Naive B cell (primary cell): ENCODE data around the gene MED28. TPM values are rescaled to one million over a fixed set of nuclear protein-coding genes. Genes with fewer than 3 reads are reported as not detected.

Experiments
- ATAC-seq, 2 donors: fragments of 150-1000 bp; cut with Tn5 transposase; 2 replicates each; pipeline ENCODE4 v1.10.0; 2021; ENCODE audit warnings: low read depth in 2 of 2, mild to moderate bottlenecking in 2 of 2, moderate library complexity in 2 of 2
- DNase-seq: peaks from one replicate; pipeline ENCODE4 v3.0.0; 2022
- H3K27ac Mint-ChIP-seq, 6 donors: one replicate each; pipeline ENCODE4 v1.8.0; 2020 to 2022; ENCODE audit warnings: mild to moderate bottlenecking in 6 of 6, mixed read lengths in 6 of 6, moderate library complexity in 5 of 6, inconsistent platforms in 2 of 6
- H3K27me3 Mint-ChIP-seq, 3 donors: one replicate each; pipeline ENCODE4 v1.8.0; 2021 to 2022; ENCODE audit warnings: mixed read lengths in 3 of 3, mild to moderate bottlenecking in 1 of 3
- H3K36me3 Mint-ChIP-seq, 2 donors: one replicate each; pipeline ENCODE4 v1.8.0; 2020 to 2022; ENCODE audit warnings: mixed read lengths in 2 of 2, inconsistent platforms in 1 of 2, mild to moderate bottlenecking in 1 of 2
- H3K4me1 Mint-ChIP-seq, 3 donors: one replicate each; pipeline ENCODE4 v1.8.0; 2020 to 2022; ENCODE audit warnings: mixed read lengths in 3 of 3, inconsistent platforms in 1 of 3, mild to moderate bottlenecking in 1 of 3, moderate library complexity in 1 of 3
- H3K4me3 Mint-ChIP-seq, 8 donors: one replicate each; pipeline ENCODE4 v1.8.0; 2020 to 2022; ENCODE audit warnings: mild to moderate bottlenecking in 8 of 8, mixed read lengths in 8 of 8, moderate library complexity in 8 of 8, inconsistent platforms in 2 of 8
- H3K9me3 Mint-ChIP-seq, 7 donors: one replicate each; pipeline ENCODE4 v1.8.0; 2020 to 2022; ENCODE audit warnings: mixed read lengths in 7 of 7, mild to moderate bottlenecking in 5 of 7, inconsistent platforms in 2 of 7, moderate library complexity in 1 of 7
- polyA plus RNA-seq, 6 donors: library from polyadenylated mRNA; unstranded; fragments of 300-500 nt; fragmentation: Illumina TruSeq; gene quantifications; one replicate each; pipeline ENCODE4 v1.2.3, GENCODE V29; 2021; ENCODE audit warnings: low read depth in 6 of 6

MED28 gene
- polyA plus RNA-seq, 6 donors from 2014 or later = 39.8 to 60.4 (median 48.1) TPM

GRCh38 chr4:17633600-17633999 lies 19.2 kb downstream of the MED28 start:
- H3K9me3 Mint-ChIP-seq = no peaks in the 10 kb centered on the region
- no peak for DNase-seq
- H3K4me3 Mint-ChIP-seq = no peak overlapping the region
- peaks cover 0 to 4% of the 10 kb centered on the region in 2 donors for H3K36me3 Mint-ChIP-seq
- peak overlapping the region in 1 of 6 donors; percentile 36 for H3K27ac Mint-ChIP-seq
- H3K4me1 Mint-ChIP-seq = peaks cover 2 to 6% (median 5%) of the 10 kb centered on the region in 3 donors
- H3K27me3 Mint-ChIP-seq = no peaks in the 10 kb centered on the region
- ATAC-seq = no peak

- Mint-ChIP-seq H3K36me3 (peaks cover 0 to 4% of the 10 kb centered on the region in 2 donors), H3K27me3 (no peaks in the 10 kb centered on the region), H3K4me3 (no peak overlapping the region), H3K9me3 (no peaks in the 10 kb centered on the region), H3K4me1 (peaks cover 0 to 5% (median 0%) of the 10 kb centered on the region in 3 donors), H3K27ac (peak overlapping the region in 3 of 6 donors; percentile 8 to 41 (median 22))
- no peak for DNase-seq
- ATAC-seq = no peak
These were observed 20.6 kb downstream of the MED28 start for GRCh38 chr4:17635056-17635455.

- Mint-ChIP-seq H3K36me3 (peaks cover 0 to 4% of the 10 kb centered on the region in 2 donors), H3K27ac (no peak overlapping the region), H3K27me3 (no peaks in the 10 kb centered on the region), H3K4me1 (peaks cover 0 to 9% (median 0%) of the 10 kb centered on the region in 3 donors), H3K4me3 (no peak overlapping the region), H3K9me3 (no peaks in the 10 kb centered on the region)
- ATAC-seq (no peak), DNase-seq (no peak)
These were observed 21.9 kb downstream of the MED28 start for GRCh38 chr4:17636341-17636695.

- H3K4me3 Mint-ChIP-seq = peak overlapping the region in 1 of 8 donors; percentile 6
- peak; percentile 82 to 84 for ATAC-seq
- H3K9me3 Mint-ChIP-seq = no peaks in the 10 kb centered on the region
- peak overlapping the region in 3 of 6 donors; percentile 27 to 87 (median 37) for H3K27ac Mint-ChIP-seq
- no peaks in the 10 kb centered on the region for H3K27me3 Mint-ChIP-seq
- H3K36me3 Mint-ChIP-seq = peaks cover 0 to 4% of the 10 kb centered on the region in 2 donors
- peaks cover 0 to 9% (median 0%) of the 10 kb centered on the region in 3 donors for H3K4me1 Mint-ChIP-seq
- DNase-seq = peak; percentile 55
These were observed 22.5 kb downstream of the MED28 start for GRCh38 chr4:17636696-17637622.

GRCh38 chr4:17639136-17639535 lies 24.7 kb downstream of the MED28 start:
- ATAC-seq (no peak), DNase-seq (no peak)
- Mint-ChIP-seq H3K9me3 (no peaks in the 10 kb centered on the region), H3K4me1 (peaks cover 0 to 9% (median 3%) of the 10 kb centered on the region in 3 donors), H3K27me3 (no peaks in the 10 kb centered on the region), H3K27ac (peak overlapping the region in 4 of 6 donors; percentile 65 to 82 (median 70)), H3K4me3 (no peak overlapping the region), H3K36me3 (no peaks in the 10 kb centered on the region)

- peak overlapping the region in 1 of 8 donors; percentile 63 for H3K4me3 Mint-ChIP-seq
- H3K27me3 Mint-ChIP-seq = no peaks in the 10 kb centered on the region
These were observed 27.9 kb downstream of the MED28 start for GRCh38 chr4:17642398-17642783.

GRCh38 chr4:17646693-17647092 lies 32.3 kb downstream of the MED28 start:
- Mint-ChIP-seq H3K4me3 (peak overlapping the region in 1 of 8 donors; percentile 79), H3K27me3 (peaks cover 0 to 5% (median 4%) of the 10 kb centered on the region in 3 donors), H3K4me1 (peaks cover 0 to 3% (median 0%) of the 10 kb centered on the region in 3 donors), H3K27ac (peak overlapping the region in 1 of 6 donors; percentile 69), H3K36me3 (no peaks in the 10 kb centered on the region), H3K9me3 (peaks cover 0 to 9% (median 2%) of the 10 kb centered on the region in 7 donors)
- DNase-seq (no peak), ATAC-seq (no peak)

More at GRCh38 chr4:17642398-17642783, 27.9 kb downstream of the MED28 start:
- Mint-ChIP-seq H3K4me1 (peaks cover 0 to 4% (median 3%) of the 10 kb centered on the region in 3 donors), H3K27ac (no peak overlapping the region), H3K36me3 (no peaks in the 10 kb centered on the region), H3K9me3 (peaks cover 0 to 6% (median 2%) of the 10 kb centered on the region in 7 donors)
- no peak for ATAC-seq
- DNase-seq = no peak

- DNase-seq = no peak
- no peak overlapping the region for H3K27ac Mint-ChIP-seq
- no peaks in the 10 kb centered on the region for H3K36me3 Mint-ChIP-seq
- peaks cover 0 to 9% (median 2%) of the 10 kb centered on the region in 7 donors for H3K9me3 Mint-ChIP-seq
- H3K4me1 Mint-ChIP-seq = peaks cover 0 to 3% (median 0%) of the 10 kb centered on the region in 3 donors
- peak overlapping the region in 1 of 8 donors; percentile 65 for H3K4me3 Mint-ChIP-seq
- ATAC-seq = no peak
- peaks cover 0 to 5% (median 4%) of the 10 kb centered on the region in 3 donors for H3K27me3 Mint-ChIP-seq
These were observed 32.9 kb downstream of the MED28 start for GRCh38 chr4:17647176-17647806.

- no peaks in the 10 kb centered on the region for H3K4me1 Mint-ChIP-seq
- H3K9me3 Mint-ChIP-seq = peaks cover 0 to 9% (median 2%) of the 10 kb centered on the region in 7 donors
- no peak overlapping the region for H3K4me3 Mint-ChIP-seq
- no peak overlapping the region for H3K27ac Mint-ChIP-seq
- peaks cover 0 to 5% (median 4%) of the 10 kb centered on the region in 3 donors for H3K27me3 Mint-ChIP-seq
- ATAC-seq (no peak), DNase-seq (no peak)
- H3K36me3 Mint-ChIP-seq = no peaks in the 10 kb centered on the region
These were observed 33.5 kb downstream of the MED28 start for GRCh38 chr4:17647927-17648326.

- H3K9me3 Mint-ChIP-seq = peaks cover 0 to 9% (median 2%) of the 10 kb centered on the region in 7 donors
- ATAC-seq (no peak), DNase-seq (no peak)
- no peak overlapping the region for H3K4me3 Mint-ChIP-seq
- no peak overlapping the region for H3K27ac Mint-ChIP-seq
- peaks cover 0 to 10% (median 4%) of the 10 kb centered on the region in 3 donors for H3K27me3 Mint-ChIP-seq
- no peaks in the 10 kb centered on the region for H3K4me1 Mint-ChIP-seq
- no peaks in the 10 kb centered on the region for H3K36me3 Mint-ChIP-seq
These were observed 36.0 kb downstream of the MED28 start for GRCh38 chr4:17650406-17650805.

GRCh38 chr4:17654701-17655100 lies 40.3 kb downstream of the MED28 start:
- H3K4me1 Mint-ChIP-seq = no peaks in the 10 kb centered on the region

GRCh38 chr4:17657090-17657489 lies 42.6 kb downstream of the MED28 start:
- H3K4me1 Mint-ChIP-seq = no peaks in the 10 kb centered on the region
- no peaks in the 10 kb centered on the region for H3K36me3 Mint-ChIP-seq
- H3K4me3 Mint-ChIP-seq = no peak overlapping the region
- DNase-seq (no peak), ATAC-seq (no peak)
- H3K27me3 Mint-ChIP-seq = peaks cover 5 to 23% (median 21%) of the 10 kb centered on the region in 3 donors
- H3K27ac Mint-ChIP-seq = no peak overlapping the region
- no peaks in the 10 kb centered on the region for H3K9me3 Mint-ChIP-seq

More at GRCh38 chr4:17654701-17655100, 40.3 kb downstream of the MED28 start:
- no peak for DNase-seq
- Mint-ChIP-seq H3K27ac (no peak overlapping the region), H3K36me3 (no peaks in the 10 kb centered on the region), H3K27me3 (peaks cover 9 to 26% (median 14%) of the 10 kb centered on the region in 3 donors), H3K9me3 (peaks cover 0 to 3% (median 0%) of the 10 kb centered on the region in 7 donors), H3K4me3 (no peak overlapping the region)
- no peak for ATAC-seq

GRCh38 chr4:17657849-17658248 lies 43.4 kb downstream of the MED28 start:
- Mint-ChIP-seq H3K36me3 (no peaks in the 10 kb centered on the region), H3K4me1 (no peaks in the 10 kb centered on the region), H3K9me3 (no peaks in the 10 kb centered on the region), H3K27ac (peak overlapping the region in 2 of 6 donors; percentile 34 to 37), H3K4me3 (no peak overlapping the region), H3K27me3 (peaks cover 5 to 23% (median 21%) of the 10 kb centered on the region in 3 donors)
- ATAC-seq (no peak), DNase-seq (no peak)
